AG04450 (cell line): ENCODE measurements around the gene KIF26A. TPM values are rescaled to one million over a fixed set of nuclear protein-coding genes. Genes with fewer than 3 reads are reported as not detected.

Experiments
- CTCF ChIA-PET: fragments of 300-600, 350-600 bp; formaldehyde crosslinking; extraction: SDS; loops from one replicate; lab custom pipeline; 2022; ENCODE audit warnings: antibody characterized with exemption, inconsistent platforms; lab: Charles Lee
- POLR2A ChIA-PET: fragments of 350-600 bp; formaldehyde crosslinking; extraction: SDS; loops from one replicate; lab custom pipeline; 2021; ENCODE audit warnings: antibody characterized with exemption, inconsistent platforms; lab: Yijun Ruan, JAX
- DNase-seq: peaks from one replicate; pipeline ENCODE4 v3.0.0-alpha.2; 2011; ENCODE audit warnings: low read depth, low spot score
- H3K27ac ChIP-seq: one replicate; pipeline ENCODE4 v1.5.1; 2012; ENCODE audit warnings: low read depth, low read length, control low read depth
- H3K27me3 ChIP-seq: one replicate; pipeline ENCODE4 v1.6.0; 2012; ENCODE audit warnings: low read length; ENCODE audit not compliant: control insufficient read depth, insufficient read depth
- H3K4me3 ChIP-seq: 2 replicates; pipeline ENCODE4 v1.5.1; 2011; ENCODE audit warnings: mild to moderate bottlenecking, low read depth, low read length, control low read depth
- H3K9me3 ChIP-seq: 2 replicates; pipeline ENCODE4 v1.5.1; 2012; ENCODE audit warnings: low read length; ENCODE audit not compliant: control insufficient read depth, insufficient read depth
- polyA plus RNA-seq: library from polyadenylated mRNA; depleted of rRNA; stranded (reverse); fragments of >200 nt; gene quantifications from 2 replicates; pipeline ENCODE4 v1.2.3, GENCODE V29; 2011
- TF ChIP-seq, protein P1 (sequence below): IDR thresholded peaks from 2 replicates; pipeline ENCODE4 v1.5.1; 2011; ENCODE audit warnings: low read depth, low read length, control low read depth, inconsistent platforms

KIF26A gene
- polyA plus RNA-seq, 1 experiment, result not detected

DNA sequence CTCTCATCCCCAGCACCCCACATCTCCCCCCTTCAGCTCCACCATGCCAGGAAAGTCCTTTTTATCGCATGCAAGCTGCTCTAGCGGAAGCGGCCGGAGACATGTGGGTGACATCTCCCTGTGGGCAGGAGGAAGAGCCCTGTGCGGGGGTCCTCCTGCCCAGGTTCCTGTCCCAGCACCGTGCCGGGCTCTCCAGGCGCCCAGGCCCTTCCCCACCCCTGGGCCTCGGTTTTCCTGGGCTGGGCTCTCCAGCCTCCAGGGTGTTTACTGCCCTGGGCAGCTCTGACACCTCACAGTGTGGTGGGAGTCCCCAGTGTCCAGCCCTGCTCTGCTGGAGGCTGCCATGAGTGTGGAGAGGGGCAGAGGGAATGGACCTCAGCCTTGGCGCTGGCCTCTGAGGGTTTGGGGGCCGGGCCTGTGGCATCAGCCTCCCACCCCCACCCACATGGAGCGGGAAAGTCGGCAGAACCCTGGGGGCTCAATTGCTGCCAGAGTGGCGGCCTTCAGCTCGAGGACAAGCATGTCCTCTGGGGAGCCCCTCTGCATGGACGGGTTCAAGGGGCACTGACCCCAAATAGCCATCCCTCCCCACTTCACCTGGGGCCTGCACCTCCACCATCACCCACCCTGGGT, 36.0 kb upstream of the KIF26A start:
- ChIA-PET CTCF (no interaction called here), POLR2A (no interaction called here)
- Histone ChIP-seq H3K9me3 (no peaks in the 10 kb centered on the region; the same call in 1 of the 2 replicates), H3K27me3 (no peaks in the 10 kb centered on the region), H3K27ac (no peak overlapping the region), H3K4me3 (no peak overlapping the region)
- DNase-seq, result no peak
- TF ChIP-seq, protein P1, sequence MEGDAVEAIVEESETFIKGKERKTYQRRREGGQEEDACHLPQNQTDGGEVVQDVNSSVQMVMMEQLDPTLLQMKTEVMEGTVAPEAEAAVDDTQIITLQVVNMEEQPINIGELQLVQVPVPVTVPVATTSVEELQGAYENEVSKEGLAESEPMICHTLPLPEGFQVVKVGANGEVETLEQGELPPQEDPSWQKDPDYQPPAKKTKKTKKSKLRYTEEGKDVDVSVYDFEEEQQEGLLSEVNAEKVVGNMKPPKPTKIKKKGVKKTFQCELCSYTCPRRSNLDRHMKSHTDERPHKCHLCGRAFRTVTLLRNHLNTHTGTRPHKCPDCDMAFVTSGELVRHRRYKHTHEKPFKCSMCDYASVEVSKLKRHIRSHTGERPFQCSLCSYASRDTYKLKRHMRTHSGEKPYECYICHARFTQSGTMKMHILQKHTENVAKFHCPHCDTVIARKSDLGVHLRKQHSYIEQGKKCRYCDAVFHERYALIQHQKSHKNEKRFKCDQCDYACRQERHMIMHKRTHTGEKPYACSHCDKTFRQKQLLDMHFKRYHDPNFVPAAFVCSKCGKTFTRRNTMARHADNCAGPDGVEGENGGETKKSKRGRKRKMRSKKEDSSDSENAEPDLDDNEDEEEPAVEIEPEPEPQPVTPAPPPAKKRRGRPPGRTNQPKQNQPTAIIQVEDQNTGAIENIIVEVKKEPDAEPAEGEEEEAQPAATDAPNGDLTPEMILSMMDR, result no peak

DNA sequence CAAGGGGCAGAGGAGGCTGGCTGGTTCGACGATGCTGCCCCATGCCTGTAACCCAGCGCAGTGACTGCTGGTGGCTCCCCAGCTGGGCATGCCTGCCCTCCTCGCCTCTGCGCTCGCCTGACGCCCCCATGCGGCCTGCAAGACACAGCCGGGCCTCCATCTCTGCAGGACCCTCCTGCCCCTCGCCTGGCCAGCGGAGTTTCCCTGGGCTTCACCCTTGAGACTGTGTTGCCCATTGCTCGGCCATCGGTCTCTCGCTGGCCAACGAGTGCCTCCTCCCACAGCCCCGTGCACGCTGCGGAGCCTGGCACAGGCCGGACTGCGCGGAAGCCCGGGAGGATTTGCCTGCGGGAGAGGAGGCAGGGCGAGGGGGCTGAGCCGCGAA, 35.3 kb upstream of the KIF26A start:
- POLR2A ChIA-PET, result no interaction called here
- CTCF ChIA-PET, result no interaction called here
- no peaks in the 10 kb centered on the region for H3K27me3 ChIP-seq
- no peak for DNase-seq
- no peak overlapping the region for H3K27ac ChIP-seq
- TF ChIP-seq, protein P1, result no peak
- no peaks in the 10 kb centered on the region; the same call in 1 of the 2 replicates for H3K9me3 ChIP-seq
- H3K4me3 ChIP-seq, result no peak overlapping the region

DNA sequence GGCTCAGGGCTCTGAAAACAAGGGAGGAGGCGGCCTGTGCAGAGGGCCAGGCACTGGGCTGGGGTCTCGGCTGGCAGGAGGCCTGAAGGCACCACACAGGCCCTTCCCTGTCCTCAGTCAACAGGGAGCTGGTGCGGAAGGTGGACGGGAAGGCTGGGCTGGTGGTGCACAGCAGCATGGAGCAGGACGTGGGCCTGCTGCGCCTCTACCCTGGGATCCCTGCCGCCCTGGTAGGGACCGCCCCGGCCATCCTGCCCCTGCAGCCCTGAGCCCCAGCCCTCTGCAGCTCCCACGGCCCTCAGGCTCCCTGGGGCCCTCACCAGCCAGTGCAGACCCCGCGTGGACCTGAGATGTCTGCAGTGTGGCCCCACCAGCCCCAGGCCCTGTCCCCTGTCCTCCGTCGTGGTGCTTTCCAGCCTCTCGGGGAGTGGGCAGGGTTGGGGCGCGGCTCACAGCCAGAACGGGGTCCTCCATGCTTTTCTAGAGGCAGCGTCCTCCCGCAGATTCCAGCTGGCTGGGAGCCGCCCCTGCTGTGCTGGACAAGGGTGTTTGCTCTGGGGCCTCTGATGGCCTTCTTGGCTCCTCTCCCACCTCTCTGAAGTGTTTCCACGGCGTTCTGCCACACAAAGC, 34.8 kb upstream of the KIF26A start:
- Histone ChIP-seq H3K27ac (no peak overlapping the region), H3K9me3 (no peaks in the 10 kb centered on the region; the same call in 1 of the 2 replicates), H3K27me3 (no peaks in the 10 kb centered on the region), H3K4me3 (no peak overlapping the region)
- DNase-seq, result no peak
- CTCF ChIA-PET, result no interaction called here
- TF ChIP-seq, protein P1, result no peak
- POLR2A ChIA-PET, result no interaction called here

DNA sequence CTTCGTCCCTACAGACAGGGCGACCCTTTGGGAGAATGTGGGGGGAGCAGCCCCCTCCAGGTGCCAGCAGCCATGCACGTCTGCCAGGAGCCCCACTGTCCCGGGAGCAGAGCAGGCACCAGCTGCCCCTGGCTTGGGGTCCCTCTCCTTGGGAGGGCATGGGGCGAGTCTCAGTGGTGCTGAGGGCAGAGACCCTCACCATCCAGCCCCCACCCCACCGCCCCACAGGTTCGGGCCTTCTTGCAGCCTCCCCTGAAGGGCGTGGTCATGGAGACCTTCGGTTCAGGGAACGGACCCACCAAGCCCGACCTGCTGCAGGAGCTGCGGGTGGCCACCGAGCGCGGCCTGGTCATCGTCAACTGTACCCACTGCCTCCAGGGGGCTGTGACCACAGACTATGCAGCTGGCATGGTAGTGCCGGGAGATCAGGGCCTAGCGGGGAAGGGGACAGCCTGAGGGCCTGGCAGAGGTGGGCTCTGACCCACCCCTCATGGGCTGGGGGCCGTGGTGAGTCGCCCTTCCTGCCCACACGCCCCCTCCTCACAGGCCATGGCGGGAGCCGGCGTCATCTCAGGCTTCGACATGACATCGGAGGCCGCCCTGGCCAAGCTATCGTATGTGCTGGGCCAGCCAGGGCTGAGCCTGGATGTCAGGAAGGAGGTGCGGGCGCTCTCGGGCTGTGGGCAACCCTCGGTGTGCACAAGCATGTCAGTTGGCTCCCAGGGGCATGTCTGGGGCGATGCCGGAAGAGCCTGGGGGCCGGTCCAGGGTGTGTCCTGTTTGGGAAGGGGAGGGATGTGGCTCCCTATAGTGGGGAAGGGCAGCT, 34.1 kb upstream of the KIF26A start:
- no peak for DNase-seq
- H3K9me3 ChIP-seq, result no peaks in the 10 kb centered on the region; the same call in 1 of the 2 replicates
- POLR2A ChIA-PET, result no interaction called here
- H3K27me3 ChIP-seq, result no peaks in the 10 kb centered on the region
- CTCF ChIA-PET, result no interaction called here
- no peak overlapping the region for H3K4me3 ChIP-seq
- no peak overlapping the region for H3K27ac ChIP-seq
- TF ChIP-seq, protein P1, result no peak
